Prostate gland (tissue), 2 donors: ENCODE results near the gene EIF3K. TPM values are rescaled to one million over a fixed set of nuclear protein-coding genes. Genes with fewer than 3 reads are reported as not detected.
"Not testable (repeated sequence)": the region's sequence is repeated elsewhere in the genome, so short reads cannot be mapped to it uniquely, and the experiment has no call there.

Source experiments
- DNase-seq: peaks from one replicate; pipeline ENCODE4 v3.0.0-alpha.2; 2019; ENCODE audit warnings: low spot score
- H3K27ac ChIP-seq, 2 donors: fragments of 200-600 bp; sonication (generic); 2 replicates each; pipeline ENCODE4 v1.5.1; 2017 to 2019
- H3K27me3 ChIP-seq: fragments of 200-600 bp; sonication (generic); replicated peaks from 2 replicates; pipeline ENCODE4 v1.5.1; 2019; ENCODE audit not compliant: insufficient read depth
- H3K36me3 ChIP-seq, 2 donors: fragments of 200-600 bp; sonication (generic); 1 replicate in 1 of 2; 2 replicates in 1 of 2; pipeline versions ENCODE4 v1.5.1 to v1.8.1; 2017 to 2019
- H3K4me1 ChIP-seq: fragments of 200-600 bp; sonication (generic); replicated peaks from 2 replicates; pipeline ENCODE4 v1.5.1; 2019
- H3K4me3 ChIP-seq, 2 donors: fragments of 200-600 bp; sonication (generic); 2 replicates each; pipeline ENCODE4 v1.5.1; 2017 to 2019
- H3K9me3 ChIP-seq: fragments of 200-600 bp; sonication (generic); 2 replicates; pipeline ENCODE4 v1.5.1; 2017
- POLR2A ChIP-seq: fragments of 450-650 bp; IDR thresholded peaks from one replicate; pipeline ENCODE4 v1.6.1; 2016; ENCODE audit warnings: antibody characterized with exemption, mild to moderate bottlenecking
- POLR2AphosphoS5 ChIP-seq: sonication (generic); formaldehyde crosslinking; IDR thresholded peaks from one replicate; pipeline ENCODE4 v1.6.1; 2017; ENCODE audit warnings: antibody characterized with exemption
- WGBS: methylation state at CpG from one replicate; pipeline ENCODE4 v1.1.5; 2018; 5-methylcytosine and 5-hydroxymethylcytosine counted together
- intact Hi-C: fragments of 100-400 bp; cut with DNase I; formaldehyde crosslinking; loops from one replicate; pipeline ENCODE4 v1.14.2; 2022
- total RNA-seq, 2 donors: library from RNA; depleted of rRNA; stranded (reverse); fragments of >200 nt; gene quantifications; one replicate each; pipeline ENCODE4 v1.1.0, GENCODE V29; 2016
- TF ChIP-seq, protein P1 (sequence below), 4 experiments: fragments of 200-600 bp in 2 of 4; fragments of 450-650 bp in 2 of 4; sonication (generic) in 2 of 4; IDR thresholded peaks; 1 replicate in 3 of 4; 2 replicates in 1 of 4; pipeline ENCODE4 v1.5.1; 2016 to 2019; ENCODE audit warnings: antibody characterized with exemption in 4 of 4, mild to moderate bottlenecking in 2 of 4, moderate library complexity in 2 of 4

EIF3K gene, protein sequence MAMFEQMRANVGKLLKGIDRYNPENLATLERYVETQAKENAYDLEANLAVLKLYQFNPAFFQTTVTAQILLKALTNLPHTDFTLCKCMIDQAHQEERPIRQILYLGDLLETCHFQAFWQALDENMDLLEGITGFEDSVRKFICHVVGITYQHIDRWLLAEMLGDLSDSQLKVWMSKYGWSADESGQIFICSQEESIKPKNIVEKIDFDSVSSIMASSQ
- 100 to 1,000 TPM; 368 to 618 TPM for total RNA-seq

GRCh38 chr19:38618590-38619360 lies at the start of gene EIF3K:
Gene EIF3K (plus strand): TSS chr19:38619188. CDS start chr19:38619269, 81 bp downstream.
- H3K9me3 ChIP-seq, result no peaks in the 10 kb centered on the region
- peak within 1 kb of the TSS; percentile 58 to 75 for H3K4me3 ChIP-seq
- peaks cover 2% of the 10 kb centered on the region for H3K4me1 ChIP-seq
- TF ChIP-seq, protein P1, sequence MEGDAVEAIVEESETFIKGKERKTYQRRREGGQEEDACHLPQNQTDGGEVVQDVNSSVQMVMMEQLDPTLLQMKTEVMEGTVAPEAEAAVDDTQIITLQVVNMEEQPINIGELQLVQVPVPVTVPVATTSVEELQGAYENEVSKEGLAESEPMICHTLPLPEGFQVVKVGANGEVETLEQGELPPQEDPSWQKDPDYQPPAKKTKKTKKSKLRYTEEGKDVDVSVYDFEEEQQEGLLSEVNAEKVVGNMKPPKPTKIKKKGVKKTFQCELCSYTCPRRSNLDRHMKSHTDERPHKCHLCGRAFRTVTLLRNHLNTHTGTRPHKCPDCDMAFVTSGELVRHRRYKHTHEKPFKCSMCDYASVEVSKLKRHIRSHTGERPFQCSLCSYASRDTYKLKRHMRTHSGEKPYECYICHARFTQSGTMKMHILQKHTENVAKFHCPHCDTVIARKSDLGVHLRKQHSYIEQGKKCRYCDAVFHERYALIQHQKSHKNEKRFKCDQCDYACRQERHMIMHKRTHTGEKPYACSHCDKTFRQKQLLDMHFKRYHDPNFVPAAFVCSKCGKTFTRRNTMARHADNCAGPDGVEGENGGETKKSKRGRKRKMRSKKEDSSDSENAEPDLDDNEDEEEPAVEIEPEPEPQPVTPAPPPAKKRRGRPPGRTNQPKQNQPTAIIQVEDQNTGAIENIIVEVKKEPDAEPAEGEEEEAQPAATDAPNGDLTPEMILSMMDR (IDR thresholded peaks at IDR 0.05), result peak in 2 of 4 experiments; percentile 11 to 29
- TF ChIP-seq POLR2A, result peak; percentile 51
- TF ChIP-seq POLR2AphosphoS5, result peak; percentile 100
- no peaks in the 10 kb centered on the region for H3K27me3 ChIP-seq
- DNase-seq, result peak; percentile 98
- WGBS, result under 1% methylated on average over 64 of the region's 64 CpGs
- H3K27ac ChIP-seq, result peak within 1 kb of the TSS; percentile 52 to 70
- H3K36me3 ChIP-seq, result peaks cover 0 to 4% of the 10 kb centered on the region in 2 donors
- intact Hi-C loops, result loop anchor here (5.0 kb wide), 2 partner anchors 216 to 229 kb away; partner anchors contain the start of genes FAM98C and HNRNPL

GRCh38 chr19:38569368-38569983 lies 49.5 kb upstream of the EIF3K start:
- no peaks in the 10 kb centered on the region for H3K36me3 ChIP-seq
- no peak overlapping the region for H3K4me3 ChIP-seq
- TF ChIP-seq, protein P1 (IDR thresholded peaks at IDR 0.05), result no peak
- TF ChIP-seq POLR2AphosphoS5 (no peak), POLR2A (no peak)
- no peaks in the 10 kb centered on the region for H3K9me3 ChIP-seq
- WGBS, result 82% methylated on average over 6 of the region's 6 CpGs
- no peak for DNase-seq
- no peaks in the 10 kb centered on the region for H3K27me3 ChIP-seq
- intact Hi-C loops, result no loop called here
- no peaks in the 10 kb centered on the region for H3K4me1 ChIP-seq
- H3K27ac ChIP-seq, result no peak overlapping the region

- no peaks in the 10 kb centered on the region for H3K9me3 ChIP-seq
- no peak overlapping the region for H3K27ac ChIP-seq
- intact Hi-C loops, result no loop called here
- DNase-seq, result no peak
- TF ChIP-seq POLR2AphosphoS5 (no peak), POLR2A (no peak)
- TF ChIP-seq, protein P1 (IDR thresholded peaks at IDR 0.05), result no peak
- H3K27me3 ChIP-seq, result no peaks in the 10 kb centered on the region
- no peak overlapping the region for H3K4me3 ChIP-seq
- H3K4me1 ChIP-seq, result no peaks in the 10 kb centered on the region
- 85% methylated on average over 2 of the region's 2 CpGs for WGBS
- no peaks in the 10 kb centered on the region for H3K36me3 ChIP-seq
These were observed 47.3 kb upstream of the EIF3K start for GRCh38 chr19:38571682-38572081.

DNA sequence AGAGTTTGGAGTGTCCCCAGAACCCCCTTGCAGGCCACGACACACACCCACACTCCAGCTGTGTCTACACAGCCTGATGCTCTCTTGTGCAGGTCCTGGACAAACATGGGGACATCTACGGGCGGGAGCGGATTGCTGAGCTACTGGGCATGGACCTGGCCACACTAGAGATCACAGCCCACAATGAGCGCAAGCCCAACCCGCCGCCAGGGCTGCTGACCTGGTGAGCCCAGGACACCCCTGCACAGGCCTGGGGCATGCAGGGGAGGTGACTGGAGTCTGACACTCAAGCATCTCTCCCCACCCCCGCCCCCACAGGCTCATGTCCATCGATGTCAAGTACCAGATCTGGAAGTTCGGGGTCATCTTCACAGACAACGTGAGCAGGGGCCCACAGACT lies 41.2 kb upstream of the EIF3K start:
- TF ChIP-seq POLR2A (no peak), POLR2AphosphoS5 (no peak)
- TF ChIP-seq, protein P1 (IDR thresholded peaks at IDR 0.05), result no peak
- intact Hi-C loops, result no loop called here
- DNase-seq, result no peak
- Histone ChIP-seq H3K9me3 (no peaks in the 10 kb centered on the region), H3K4me3 (no peak overlapping the region), H3K27ac (no peak overlapping the region), H3K36me3 (no peaks in the 10 kb centered on the region), H3K4me1 (no peaks in the 10 kb centered on the region), H3K27me3 (no peaks in the 10 kb centered on the region)
- 95% methylated on average over 9 of the region's 11 CpGs for WGBS

GRCh38 chr19:38579304-38579703 lies 39.7 kb upstream of the EIF3K start:
- WGBS, result 91% methylated on average over 6 of the region's 6 CpGs

More at GRCh38 chr19:38579304-38579703, 39.7 kb upstream of the EIF3K start:
- H3K4me3 ChIP-seq, H3K9me3 ChIP-seq, H3K27ac ChIP-seq, H3K36me3 ChIP-seq, intact Hi-C loops, H3K27me3 ChIP-seq, DNase-seq, H3K4me1 ChIP-seq: not testable (repeated sequence)
